GM19452 (cell line): ENCODE measurements around the gene GGT6.

Experiments used
- ATAC-seq: cut with Tn5 transposase; IDR thresholded peaks from one replicate; pipeline ENCODE4 v1.9.1; 2021; ENCODE audit not compliant: unreplicated experiment

The GGT6 gene

DNA sequence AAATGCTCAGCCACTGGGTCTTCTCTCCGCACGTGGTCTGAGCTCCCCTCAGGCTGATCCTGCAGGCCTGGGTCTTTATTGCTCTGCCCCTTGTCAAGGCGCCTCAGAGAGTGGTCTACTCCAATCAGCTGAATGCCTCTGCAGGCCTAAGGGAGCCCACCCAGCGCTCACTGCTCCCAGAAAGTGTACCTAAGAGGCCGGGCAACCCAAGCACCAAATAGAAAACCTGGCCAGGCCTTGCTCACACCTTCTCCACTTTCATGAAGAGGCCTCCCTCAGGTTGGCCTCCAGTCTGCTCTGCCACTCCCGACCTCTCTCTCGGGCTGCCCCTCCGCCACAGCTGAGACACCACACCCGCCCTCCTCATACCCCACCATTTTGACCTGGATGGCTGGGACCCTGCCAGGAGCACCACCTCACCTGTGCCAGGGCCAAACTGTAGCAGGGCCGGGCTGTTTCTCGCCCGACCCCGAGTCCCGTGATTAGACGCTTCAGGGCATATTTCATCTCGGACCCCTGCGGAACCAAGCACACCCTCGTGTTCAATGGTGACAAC lies 5.9 kb downstream of the GGT6 start:
- ATAC-seq = no peak

DNA sequence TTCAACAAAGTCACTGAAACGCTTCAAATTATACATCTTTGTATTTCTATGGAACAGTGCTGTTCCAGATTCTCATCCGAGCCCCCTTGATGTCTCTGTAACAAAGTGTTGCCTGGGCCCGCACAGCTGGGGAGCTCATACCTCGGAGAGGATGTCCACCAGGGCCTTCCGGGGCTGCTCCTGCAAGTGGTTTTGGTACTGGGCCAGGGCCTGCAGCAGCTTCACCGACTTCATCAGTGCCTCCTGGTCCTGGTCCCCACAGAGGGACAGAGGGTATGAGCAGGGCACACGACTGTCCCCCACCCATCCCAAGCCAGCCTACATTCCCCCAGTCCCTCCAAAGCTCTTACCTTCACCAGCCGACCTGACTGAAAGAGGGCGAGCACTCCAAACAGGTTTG lies 6.7 kb downstream of the GGT6 start:
- no peak for ATAC-seq

DNA sequence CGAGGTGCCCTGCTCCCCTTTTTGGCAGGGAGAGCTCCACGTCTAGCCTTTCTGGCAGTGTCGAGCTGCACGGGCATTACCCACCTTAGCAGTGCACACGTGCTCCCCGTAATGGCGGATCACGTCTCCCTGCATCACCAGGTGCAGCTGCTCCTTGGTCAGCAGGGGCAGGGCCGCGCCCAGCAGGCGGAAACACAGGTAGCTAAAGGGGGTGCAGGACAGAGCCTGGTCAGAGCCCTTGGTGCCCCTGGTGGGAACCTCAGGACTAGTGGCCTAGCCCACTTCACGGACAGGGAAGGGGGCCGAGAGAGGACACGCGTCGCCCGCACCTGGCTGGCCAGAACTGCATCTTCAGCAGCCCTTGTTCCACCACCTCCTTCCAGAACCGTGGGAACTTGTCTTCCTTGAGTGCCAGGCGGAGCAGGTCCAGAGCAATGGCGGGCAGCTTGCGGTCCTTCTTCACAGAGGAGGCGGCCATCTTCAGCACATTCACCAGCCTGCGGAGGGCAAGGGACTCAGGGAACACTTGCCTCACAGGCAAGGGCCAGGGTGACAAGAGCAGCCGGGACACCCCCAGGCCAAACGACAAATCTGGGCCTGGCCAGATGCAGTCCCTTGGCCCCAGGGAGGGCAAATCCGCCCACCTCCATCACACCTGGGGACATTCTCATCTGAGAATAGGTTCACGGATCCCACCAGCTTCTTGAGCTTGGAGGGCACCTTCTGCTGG lies 8.4 kb downstream of the GGT6 start:
- no peak for ATAC-seq

DNA sequence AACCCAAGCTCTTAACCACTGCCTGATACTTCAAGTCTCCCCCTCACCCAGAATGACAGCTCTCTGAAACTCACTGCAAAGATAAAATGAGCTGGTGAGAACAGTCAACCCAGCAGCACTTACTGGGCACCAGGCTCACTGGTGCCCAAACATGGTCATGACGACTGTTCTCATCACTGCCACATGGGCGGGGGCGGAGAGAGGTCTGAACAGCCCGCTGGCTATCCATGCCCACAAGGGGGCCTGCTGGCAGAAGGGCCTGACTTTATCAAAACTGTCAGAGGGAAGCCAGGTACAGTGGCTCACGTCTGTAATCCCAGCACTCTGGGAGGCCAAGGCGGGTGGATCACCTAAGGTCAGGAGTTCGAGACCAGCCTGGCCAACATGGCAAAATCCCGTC lies 9.2 kb downstream of the GGT6 start:
- ATAC-seq = no peak

DNA sequence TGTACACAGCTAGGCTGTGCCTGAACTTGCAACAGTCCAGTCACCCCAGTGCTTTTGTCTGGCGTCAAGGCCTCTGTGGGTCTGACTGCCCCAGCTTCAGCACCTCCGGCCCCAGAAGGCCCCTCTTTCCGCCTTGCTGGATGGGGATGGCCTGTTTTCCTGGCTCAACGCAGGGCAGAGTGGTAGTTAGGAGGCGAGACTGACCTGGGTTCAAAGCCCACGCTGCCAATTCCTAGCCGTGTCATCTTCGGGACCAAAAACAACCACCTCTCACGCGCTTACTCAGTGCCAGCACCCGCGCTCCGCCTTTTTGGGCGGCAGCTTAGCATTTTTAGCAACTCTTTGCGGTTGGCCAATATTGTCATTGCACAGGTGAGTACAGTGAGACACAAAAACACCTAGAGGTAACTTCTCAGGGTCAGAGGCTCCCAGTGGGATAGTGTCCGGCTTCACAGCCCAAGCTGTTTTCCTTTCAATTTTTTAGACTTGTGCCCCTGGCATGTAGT lies 9.8 kb downstream of the GGT6 start:
- ATAC-seq = no peak

DNA sequence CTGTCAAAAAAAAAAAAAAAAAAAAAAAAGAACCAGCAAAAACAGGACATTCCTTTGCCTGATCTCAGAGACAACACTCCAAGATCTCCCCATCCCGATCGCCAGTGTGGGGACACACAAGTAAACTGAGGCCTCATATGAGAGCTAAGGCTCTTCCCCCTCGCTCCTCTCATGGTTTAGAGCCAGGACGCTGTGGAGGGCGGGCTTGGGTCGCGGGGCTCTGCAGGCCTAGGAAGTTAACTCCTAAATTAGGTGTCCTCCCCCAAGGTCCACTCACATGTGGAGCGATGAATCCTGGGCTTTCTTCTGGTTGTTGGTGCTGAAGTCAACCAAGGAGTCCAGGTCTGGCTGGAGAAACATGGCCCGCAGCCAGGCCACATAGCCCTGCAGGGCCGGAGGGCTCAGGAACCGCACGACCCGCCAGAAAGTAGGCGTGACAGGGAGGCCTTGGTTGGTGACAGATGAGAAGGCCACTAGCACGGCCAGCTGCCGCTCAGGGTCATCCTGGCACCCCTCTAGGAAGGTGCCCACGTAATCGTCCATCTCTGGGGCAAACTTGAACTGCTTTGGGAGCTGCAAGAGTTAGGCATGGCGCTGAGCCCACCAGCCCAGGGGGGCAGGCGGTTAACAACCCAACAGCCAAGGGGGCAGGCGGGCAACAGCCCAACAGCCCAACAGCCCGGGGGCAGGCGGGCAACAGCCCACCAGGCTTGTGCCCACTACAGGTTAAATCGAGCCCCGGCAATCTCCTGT lies 10.4 kb downstream of the GGT6 start:
- ATAC-seq = no peak

DNA sequence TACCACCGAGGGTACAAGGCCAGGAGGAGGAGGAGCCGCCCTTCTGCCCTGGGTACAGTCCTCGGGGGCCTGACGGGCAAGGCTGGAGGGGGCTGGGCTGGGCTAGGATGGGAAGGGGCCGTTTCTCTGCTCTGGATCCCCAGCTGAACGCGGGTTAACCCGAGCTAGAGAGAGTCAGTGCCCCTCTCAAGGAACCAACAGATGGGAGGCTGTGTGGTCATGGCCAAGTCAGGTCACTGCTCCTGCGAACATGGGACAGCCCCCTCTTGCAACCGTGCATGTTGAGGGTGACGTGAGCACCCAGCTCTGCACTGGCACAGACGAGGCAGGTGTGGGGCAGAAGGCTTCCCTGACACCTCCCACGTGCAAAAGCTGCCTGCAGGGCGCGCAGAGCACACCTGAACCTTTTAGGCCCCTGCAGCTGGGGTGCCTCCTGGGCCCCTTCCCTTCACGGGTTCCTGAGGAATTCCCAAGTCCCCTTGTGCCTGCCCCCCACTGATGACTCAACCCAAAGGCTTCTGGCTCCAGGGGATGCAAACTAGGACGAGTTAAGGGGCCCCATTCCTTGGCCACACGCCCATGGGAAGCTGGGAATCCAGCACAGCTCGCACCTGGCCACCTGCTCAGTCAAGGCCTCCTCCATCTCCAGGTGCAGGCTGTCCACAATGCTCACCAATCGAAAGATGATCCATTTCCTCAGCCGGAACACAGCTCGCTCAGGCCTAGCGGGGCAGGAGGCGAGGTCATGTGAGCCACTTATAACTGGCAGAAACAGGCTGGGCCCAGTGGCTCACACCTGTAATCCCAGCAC lies 11.5 kb downstream of the GGT6 start:
- ATAC-seq = no peak

DNA sequence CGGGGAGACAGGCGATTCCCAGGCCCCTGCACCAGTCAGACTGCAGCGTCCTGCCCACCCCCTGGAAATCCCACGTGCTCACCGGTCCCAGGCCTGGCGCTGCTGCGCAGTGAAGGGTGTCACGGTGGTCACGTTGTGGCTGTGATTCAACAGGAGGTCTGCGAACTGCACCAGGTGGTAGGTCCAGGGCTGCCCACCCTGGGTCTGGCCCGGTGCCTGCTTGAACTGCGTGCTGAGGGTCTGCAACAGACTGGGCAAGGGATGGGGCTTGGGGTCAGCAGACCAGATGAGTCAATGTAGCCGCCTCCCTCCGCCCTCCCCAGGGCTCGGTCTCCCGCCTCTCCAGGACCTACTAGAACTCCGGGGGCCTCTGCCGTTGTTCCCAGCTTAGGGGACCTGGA lies 12.3 kb downstream of the GGT6 start:
- no peak for ATAC-seq

DNA sequence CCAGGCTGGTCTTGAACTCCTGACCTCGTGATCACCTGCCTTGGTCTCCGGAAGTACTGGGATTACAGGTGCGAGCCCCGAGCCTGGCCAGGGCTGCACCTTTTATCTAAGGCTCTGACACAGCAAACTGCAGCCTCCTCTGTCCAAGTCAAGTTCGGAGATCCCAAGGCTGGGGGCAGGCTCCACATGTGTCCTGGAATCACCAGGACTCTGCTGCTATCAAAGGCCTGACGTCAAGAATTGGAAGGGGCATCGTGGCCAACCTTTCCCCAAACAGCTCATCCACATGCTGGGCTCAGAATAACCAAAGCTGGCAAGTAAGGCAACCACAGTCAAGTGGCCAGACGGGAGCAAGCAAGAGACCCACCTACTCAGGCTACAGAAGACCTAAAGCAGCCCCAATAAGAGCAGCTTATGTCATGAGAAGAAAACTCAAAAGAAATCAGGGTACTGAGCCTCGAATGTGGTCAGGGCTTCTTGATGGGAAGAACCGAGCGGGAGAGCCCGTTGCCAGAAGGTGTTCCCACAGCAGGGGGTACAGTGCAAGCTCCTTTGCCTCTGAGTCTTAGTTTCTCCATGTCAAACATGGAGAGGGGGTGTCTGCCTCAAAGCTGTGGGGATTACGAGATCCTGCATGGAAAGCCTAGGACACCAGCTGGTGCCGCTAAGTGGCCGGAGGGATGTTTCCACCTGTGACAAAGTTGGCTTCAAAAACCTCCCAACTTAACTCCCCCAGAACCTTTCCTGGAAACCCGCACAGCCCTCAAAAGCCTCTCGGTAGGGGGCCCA lies 13.1 kb downstream of the GGT6 start:
- no peak for ATAC-seq

DNA sequence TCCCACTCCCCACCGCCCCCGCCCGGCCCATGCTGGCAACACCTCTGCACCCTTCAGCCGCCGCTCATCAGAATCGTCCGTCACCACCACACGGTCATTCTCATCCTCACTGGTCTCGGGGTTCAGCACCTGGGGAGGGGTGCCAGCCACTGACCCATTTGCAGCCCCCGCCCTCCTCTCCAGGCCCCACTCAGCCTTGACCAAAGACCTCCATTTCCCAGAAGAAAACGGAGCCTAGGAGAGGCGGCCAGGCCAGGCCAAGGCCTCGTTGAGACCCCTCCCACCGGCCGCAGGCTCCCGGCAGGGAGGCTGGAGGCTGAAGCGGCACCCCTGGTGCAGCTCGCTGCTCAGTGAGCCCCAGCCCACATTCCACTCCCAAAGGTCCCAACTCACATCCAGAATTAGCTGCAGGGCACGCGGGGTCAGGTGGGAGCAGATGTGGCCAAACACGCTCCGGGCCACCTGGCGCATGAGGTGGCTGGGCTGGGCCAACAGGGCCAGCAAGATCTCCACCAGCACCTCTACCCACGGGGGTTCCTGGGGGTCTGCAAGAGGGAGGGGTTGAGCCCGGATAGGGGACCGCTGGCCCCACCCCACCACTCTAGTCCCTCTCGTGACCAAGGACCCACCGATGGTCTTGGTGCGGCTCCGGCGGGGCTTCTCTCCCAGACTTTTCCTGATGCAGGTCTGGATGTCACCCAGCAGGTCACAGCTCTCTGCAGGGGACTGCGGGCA lies 15.0 kb downstream of the GGT6 start:
- no peak for ATAC-seq

DNA sequence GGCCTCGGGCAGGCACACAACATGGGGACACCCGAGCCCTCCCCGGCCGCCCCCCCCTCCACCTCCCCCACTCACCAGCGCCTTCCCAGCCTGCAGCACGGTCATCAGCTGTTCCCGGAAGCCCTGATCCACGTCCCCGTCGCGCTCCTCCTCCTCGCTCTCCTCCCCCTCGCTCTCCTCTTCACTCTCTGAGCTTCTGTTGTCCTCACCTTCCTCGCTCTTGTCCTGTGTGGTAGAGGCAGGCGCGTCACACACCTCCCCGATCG lies 15.5 kb downstream of the GGT6 start:
- ATAC-seq = no peak

DNA sequence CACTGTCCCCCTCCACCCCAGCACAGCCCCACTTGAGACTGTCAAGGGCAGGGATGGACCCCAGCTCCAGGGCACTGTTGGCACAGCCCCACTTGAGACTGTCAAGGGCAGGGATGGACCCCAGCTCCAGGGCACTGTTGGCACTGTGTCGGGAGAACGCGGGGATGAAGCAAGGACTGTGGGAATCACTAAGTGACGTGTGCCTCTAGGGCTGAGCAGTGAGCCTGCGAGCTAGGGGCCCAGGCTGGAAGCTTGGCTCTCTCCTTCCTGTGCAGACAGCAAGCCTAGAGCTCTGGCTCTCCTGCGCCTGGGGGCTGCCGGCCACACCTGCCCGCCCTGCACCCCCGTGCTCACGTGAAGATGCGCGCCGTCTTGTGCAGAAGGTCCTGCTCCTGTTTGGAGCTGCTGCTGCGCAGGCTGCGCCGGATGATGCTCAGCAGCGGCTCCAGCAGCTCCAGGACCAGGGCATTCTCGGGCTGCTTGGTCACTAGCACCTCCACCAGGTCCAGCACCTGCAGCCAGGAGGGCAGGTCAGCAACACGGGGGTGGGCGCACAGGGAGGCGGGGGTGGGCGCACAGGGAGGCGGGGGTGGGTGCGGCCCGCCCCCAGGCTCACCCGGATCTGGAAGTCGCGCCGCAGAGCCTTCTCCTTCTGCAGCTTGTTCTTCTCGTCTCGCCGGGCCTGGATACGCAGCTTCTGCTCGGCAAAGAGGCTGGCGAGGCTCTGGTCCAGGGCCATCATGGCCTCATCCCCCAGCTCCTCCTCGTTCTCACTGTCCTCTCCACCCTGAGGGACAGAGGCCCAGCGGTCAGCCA lies 16.0 kb downstream of the GGT6 start:
- ATAC-seq = no peak

DNA sequence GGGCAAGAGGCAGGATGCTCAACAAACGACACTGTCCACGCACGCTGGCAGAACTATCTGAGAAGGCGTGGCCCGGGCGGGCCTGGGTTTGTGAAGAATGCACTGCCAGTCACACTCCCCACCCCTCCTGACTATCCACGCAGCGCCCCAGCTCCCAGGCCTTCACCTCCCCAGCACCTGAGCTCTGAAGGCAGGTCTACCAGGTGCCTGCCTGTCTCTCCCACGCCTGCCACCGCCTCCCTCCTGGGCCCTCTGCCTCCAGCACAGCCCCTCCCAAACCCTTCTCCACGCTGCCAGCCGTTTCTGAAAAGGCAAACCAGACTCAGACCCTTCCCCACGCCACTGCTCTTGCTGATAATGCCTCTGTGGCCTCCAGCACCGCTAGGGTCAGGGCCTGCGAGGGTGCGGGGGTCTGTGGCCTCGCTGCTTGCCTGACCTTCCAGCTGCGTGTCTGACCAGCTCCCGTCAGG lies 16.8 kb downstream of the GGT6 start:
- no peak for ATAC-seq

DNA sequence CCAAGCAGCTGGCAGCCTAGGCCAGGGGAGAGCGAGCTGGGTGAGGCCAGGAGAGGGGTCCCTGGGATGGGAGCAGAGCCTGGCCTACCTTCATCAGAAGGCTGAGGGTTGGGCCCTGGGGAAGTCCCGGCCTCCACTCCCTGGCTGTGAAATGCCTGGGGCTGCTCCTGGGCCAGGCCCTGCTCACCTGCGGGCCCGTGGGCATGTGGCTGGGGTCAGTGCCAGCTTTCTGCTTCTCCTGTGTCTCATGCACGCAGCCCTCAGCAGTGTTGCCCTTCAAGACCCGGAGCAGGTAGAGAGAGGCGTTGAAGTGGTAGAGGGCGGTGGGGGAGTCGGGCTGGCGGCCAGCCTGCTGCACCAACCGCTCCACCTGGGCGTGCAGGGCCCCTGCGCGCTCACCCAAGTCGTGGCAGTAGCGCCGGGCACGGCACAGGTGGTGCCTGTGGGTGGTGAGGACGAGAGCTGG lies 17.6 kb downstream of the GGT6 start:
- ATAC-seq = no peak

DNA sequence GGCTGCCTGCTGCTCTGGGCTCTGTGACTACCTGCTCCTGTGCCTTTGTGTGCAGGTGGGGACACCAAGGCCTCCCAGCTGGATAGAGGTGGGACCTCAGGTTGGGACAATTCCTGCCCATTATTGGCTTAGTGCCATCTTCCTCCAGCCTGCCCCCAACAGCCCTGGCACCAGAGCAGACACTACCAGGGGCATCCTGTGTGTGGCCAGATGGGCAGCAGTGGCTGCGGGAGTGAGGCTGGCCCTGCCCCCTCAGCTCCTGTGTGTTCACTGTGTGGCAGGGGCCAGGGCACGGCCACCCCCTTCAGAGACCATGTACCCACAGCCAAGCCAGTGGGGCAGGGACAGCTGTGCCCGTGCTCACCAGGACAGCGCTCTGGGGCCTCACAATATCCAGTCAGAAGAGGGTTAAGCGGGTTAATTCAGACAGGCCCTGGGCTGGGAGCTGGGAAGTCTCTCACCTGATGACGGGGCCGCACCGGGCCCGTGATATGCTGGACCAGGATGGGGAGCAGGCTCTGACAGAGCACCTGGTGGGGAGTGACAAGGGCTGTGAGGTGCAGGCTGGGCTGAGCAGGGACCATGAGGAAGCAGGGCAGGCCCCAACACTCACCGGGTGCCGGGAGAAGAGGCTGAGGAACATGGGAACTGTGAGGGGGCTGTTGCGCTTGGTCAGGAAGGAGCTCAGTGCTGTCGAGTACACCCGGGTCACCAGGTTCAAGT lies 18.2 kb downstream of the GGT6 start:
- ATAC-seq = no peak

DNA sequence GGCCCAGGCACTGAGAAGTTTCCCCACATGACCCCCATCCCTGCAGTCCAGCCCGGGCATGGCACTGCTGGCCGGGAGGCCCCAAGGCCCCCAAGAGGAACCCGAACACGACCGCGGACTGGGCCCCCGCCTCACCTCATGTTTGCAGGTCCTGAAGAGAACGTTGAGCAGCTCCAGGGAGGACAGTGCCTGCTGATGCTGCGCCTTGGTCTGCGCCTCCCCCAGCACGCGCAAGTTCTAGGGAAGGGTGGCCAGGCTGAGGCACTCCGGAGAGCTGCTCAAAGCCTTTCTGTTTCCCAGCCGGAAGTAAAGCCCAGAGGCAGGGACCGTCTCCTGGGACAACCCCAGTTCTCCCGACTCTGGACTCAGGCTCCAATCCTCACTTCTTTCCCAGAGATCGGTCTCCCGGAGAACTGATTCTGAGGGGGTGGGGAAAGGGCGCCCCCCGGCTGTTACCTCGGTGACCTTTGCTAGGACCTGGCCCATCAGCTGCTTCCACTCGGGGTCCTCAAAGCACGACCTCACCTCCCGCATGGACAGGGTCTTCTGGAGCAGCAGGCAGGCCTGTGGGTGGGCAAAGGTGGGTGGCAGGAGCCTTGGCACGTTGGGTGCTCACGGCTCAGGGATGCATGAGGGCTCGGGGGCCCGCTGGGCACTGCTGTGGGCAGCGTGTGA lies 18.9 kb downstream of the GGT6 start:
- no peak for ATAC-seq

DNA sequence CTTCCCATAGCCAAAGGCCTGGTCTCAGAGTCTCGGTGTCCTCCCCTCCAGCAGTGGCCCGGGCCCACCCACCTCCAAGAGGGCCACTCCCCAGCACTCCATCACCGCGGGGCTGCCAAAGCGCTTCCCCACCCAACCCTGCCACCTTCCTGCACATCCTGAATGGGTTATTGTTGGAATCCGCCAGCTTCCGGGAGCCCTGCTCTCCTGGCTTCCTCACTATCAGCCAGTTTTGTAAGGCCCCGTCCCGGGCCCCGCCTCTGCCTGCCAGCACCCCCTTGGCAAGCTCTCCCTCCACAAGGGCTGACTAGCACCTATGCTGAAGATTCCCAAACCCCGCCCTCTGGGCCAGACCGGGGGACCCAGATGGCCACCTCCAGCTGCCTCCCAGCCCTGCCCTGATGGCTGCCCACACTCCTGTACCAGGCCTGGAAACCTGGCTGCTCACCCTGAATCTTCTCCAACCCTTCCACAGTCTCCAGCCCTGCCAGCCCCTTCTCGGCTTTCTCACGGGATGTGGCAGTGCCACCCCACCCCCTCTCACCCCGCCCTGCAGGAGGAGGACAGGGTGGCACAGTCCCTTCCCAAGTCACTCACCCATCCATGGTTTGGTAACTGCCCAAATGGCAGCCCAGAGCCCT lies 19.6 kb downstream of the GGT6 start:
- no peak for ATAC-seq
